Suprapubic skin (tissue), 4 donors: ENCODE results near the gene DNAJC7.

Experiments
- EP300 ChIP-seq: sonication (generic); formaldehyde crosslinking; IDR thresholded peaks from one replicate; pipeline ENCODE4 v1.6.1; 2017; ENCODE audit warnings: antibody characterized with exemption
- POLR2AphosphoS5 ChIP-seq, 3 donors: sonication (generic); formaldehyde crosslinking; IDR thresholded peaks; one replicate each; pipeline ENCODE4 v1.6.1; 2017; ENCODE audit warnings: antibody characterized with exemption in 3 of 3
- TF ChIP-seq, protein P1 (sequence below), 2 donors: fragments of 200-600 bp in 1 of 2; fragments of 450-650 bp in 1 of 2; sonication (generic) in 1 of 2; IDR thresholded peaks; one replicate each; pipeline ENCODE4 v1.5.1; 2016 to 2019; ENCODE audit warnings: antibody characterized with exemption in 2 of 2, mild to moderate bottlenecking in 1 of 2, moderate library complexity in 1 of 2

DNA sequence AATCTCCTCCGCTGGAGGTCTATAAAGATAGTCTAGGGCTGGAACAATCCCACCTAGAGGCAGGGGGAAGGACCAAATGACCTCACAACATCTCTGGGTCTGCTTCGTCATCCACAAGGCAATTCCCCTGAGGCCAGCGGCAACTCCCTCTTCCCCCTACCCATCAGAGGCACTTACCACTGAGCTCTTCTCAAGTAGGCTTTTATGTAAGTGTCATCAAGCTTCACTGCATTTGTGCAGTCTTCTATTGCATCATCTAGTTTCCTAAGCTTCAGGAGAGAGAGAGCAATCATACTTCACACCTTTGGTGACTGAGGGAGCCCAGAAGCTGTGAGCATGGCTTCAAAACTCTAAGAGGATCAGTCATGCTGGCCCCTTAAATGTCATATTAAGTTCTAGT, 29.6 kb downstream of the DNAJC7 start:
- TF ChIP-seq POLR2AphosphoS5 (IDR thresholded peaks at IDR 0.05) (no peak), EP300 (no peak)
- TF ChIP-seq, protein P1, sequence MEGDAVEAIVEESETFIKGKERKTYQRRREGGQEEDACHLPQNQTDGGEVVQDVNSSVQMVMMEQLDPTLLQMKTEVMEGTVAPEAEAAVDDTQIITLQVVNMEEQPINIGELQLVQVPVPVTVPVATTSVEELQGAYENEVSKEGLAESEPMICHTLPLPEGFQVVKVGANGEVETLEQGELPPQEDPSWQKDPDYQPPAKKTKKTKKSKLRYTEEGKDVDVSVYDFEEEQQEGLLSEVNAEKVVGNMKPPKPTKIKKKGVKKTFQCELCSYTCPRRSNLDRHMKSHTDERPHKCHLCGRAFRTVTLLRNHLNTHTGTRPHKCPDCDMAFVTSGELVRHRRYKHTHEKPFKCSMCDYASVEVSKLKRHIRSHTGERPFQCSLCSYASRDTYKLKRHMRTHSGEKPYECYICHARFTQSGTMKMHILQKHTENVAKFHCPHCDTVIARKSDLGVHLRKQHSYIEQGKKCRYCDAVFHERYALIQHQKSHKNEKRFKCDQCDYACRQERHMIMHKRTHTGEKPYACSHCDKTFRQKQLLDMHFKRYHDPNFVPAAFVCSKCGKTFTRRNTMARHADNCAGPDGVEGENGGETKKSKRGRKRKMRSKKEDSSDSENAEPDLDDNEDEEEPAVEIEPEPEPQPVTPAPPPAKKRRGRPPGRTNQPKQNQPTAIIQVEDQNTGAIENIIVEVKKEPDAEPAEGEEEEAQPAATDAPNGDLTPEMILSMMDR (IDR thresholded peaks at IDR 0.05) = no peak
